HEK293 (cell line): ENCODE results near the gene GBP7.

Experiments
- CTCF ChIA-PET: fragments of 350-600 bp; formaldehyde crosslinking; extraction: SDS; loops from one replicate; lab custom pipeline; 2021; ENCODE audit warnings: antibody characterized with exemption; lab: Yijun Ruan, JAX
- POLR2A ChIA-PET: fragments of 300-600 bp; formaldehyde crosslinking; extraction: SDS; loops from one replicate; lab custom pipeline; 2020; ENCODE audit warnings: antibody characterized with exemption, inconsistent platforms; lab: Yijun Ruan, JAX
- H3K27ac ChIP-seq: fragments of 200-500 bp; sonication (Bioruptor generic); 2 replicates; pipeline ENCODE4 v1.5.1; 2014; ENCODE audit warnings: low read depth, low read length, control low read depth, inconsistent platforms; ENCODE audit errors: extremely low read depth
- H3K36me3 ChIP-seq, 2 experiments: fragments of 200-500 bp in 1 of 2; sonication (Bioruptor generic) in 1 of 2; 1 replicate in 1 of 2; 2 replicates in 1 of 2; pipeline ENCODE4 v1.5.1; 2014 to 2017; ENCODE audit warnings: inconsistent platforms in 2 of 2, low read length in 2 of 2; ENCODE audit not compliant: control insufficient read depth in 2 of 2, insufficient read depth in 1 of 2
- H3K4me1 ChIP-seq: fragments of 200-500 bp; sonication (Bioruptor generic); 2 replicates; pipeline ENCODE4 v1.5.1; 2014; ENCODE audit warnings: mild to moderate bottlenecking, low read length, inconsistent platforms; ENCODE audit not compliant: control insufficient read depth, insufficient read depth
- H3K4me3 ChIP-seq: 2 replicates; pipeline ENCODE4 v1.5.1; 2011; ENCODE audit warnings: low read depth, mild to moderate bottlenecking, control low read depth, low read length, moderate library complexity
- H3K9me3 ChIP-seq: fragments of 200-500 bp; sonication (Bioruptor generic); 2 replicates; pipeline ENCODE4 v1.5.1; 2014; ENCODE audit warnings: low read depth, low read length, inconsistent platforms; ENCODE audit not compliant: control insufficient read depth, insufficient read depth
- BCL11A ChIP-seq: fragments of 450-650 bp; formaldehyde crosslinking; IDR thresholded peaks from 2 replicates; pipeline ENCODE4 v1.5.1; 2016; ENCODE audit warnings: low read depth, missing biosample characterization, missing genetic modification characterization
- KLF7 ChIP-seq: fragments of 450-650 bp; formaldehyde crosslinking; IDR thresholded peaks from 2 replicates; pipeline ENCODE4 v1.5.1; 2016; ENCODE audit warnings: missing biosample characterization, missing genetic modification characterization, borderline replicate concordance
- OVOL3 ChIP-seq: fragments of 450-650 bp; formaldehyde crosslinking; IDR thresholded peaks from 2 replicates; pipeline ENCODE4 v1.5.1; 2016; ENCODE audit warnings: missing biosample characterization, missing genetic modification characterization
- SCRT2 ChIP-seq: fragments of 450-650 bp; formaldehyde crosslinking; IDR thresholded peaks from 2 replicates; pipeline ENCODE4 v1.5.1; 2016; ENCODE audit warnings: missing biosample characterization, missing genetic modification characterization
- ZBTB1 ChIP-seq: fragments of 450-650 bp; formaldehyde crosslinking; IDR thresholded peaks from 2 replicates; pipeline ENCODE4 v1.5.1; 2016; ENCODE audit warnings: missing biosample characterization, missing genetic modification characterization
- ZFP69B ChIP-seq: fragments of 450-650 bp; formaldehyde crosslinking; IDR thresholded peaks from 2 replicates; pipeline ENCODE4 v1.5.1; 2016; ENCODE audit warnings: missing biosample characterization, missing genetic modification characterization
- ZNF157 ChIP-seq: fragments of 450-650 bp; formaldehyde crosslinking; IDR thresholded peaks from 2 replicates; pipeline ENCODE4 v1.5.1; 2016; ENCODE audit warnings: missing biosample characterization, missing genetic modification characterization
- ZNF19 ChIP-seq: fragments of 450-650 bp; formaldehyde crosslinking; IDR thresholded peaks from 2 replicates; pipeline ENCODE4; 2016; ENCODE audit warnings: missing biosample characterization, missing genetic modification characterization, low read depth
- ZNF266 ChIP-seq: fragments of 450-650 bp; formaldehyde crosslinking; IDR thresholded peaks from 2 replicates; pipeline ENCODE4 v1.5.1; 2016; ENCODE audit warnings: missing biosample characterization, missing genetic modification characterization, low read depth
- ZNF274 ChIP-seq, 2 experiments: fragments of 200-500 bp in 1 of 2; fragments of 450-650 bp in 1 of 2; sonication (Bioruptor generic) in 1 of 2; formaldehyde crosslinking in 1 of 2; IDR thresholded peaks; 2 replicates each; pipeline versions ENCODE4 v1.5.1 to v1.6.1; 2014 to 2016; ENCODE audit warnings: borderline replicate concordance in 1 of 2, inconsistent platforms in 1 of 2, low read length in 1 of 2, missing biosample characterization in 1 of 2, missing genetic modification characterization in 1 of 2
- ZNF302 ChIP-seq: fragments of 450-650 bp; formaldehyde crosslinking; IDR thresholded peaks from 2 replicates; pipeline ENCODE4 v1.5.1; 2016; ENCODE audit warnings: missing biosample characterization, missing genetic modification characterization, low read depth
- ZNF426 ChIP-seq: fragments of 450-650 bp; formaldehyde crosslinking; IDR thresholded peaks from 2 replicates; pipeline ENCODE4 v1.5.1; 2017; ENCODE audit warnings: missing biosample characterization, missing genetic modification characterization, mild to moderate bottlenecking, inconsistent platforms, moderate library complexity
- ZNF548 ChIP-seq: fragments of 450-650 bp; formaldehyde crosslinking; IDR thresholded peaks from 2 replicates; pipeline ENCODE4 v1.5.1; 2016; ENCODE audit warnings: missing biosample characterization, missing genetic modification characterization
- ZNF670 ChIP-seq: fragments of 450-650 bp; formaldehyde crosslinking; IDR thresholded peaks from 2 replicates; pipeline ENCODE4 v1.5.1; 2016; ENCODE audit warnings: missing biosample characterization, missing genetic modification characterization, low read depth
- ZNF76 ChIP-seq: fragments of 450-650 bp; formaldehyde crosslinking; IDR thresholded peaks from 2 replicates; pipeline ENCODE4; 2016; ENCODE audit warnings: low read depth, missing biosample characterization, missing genetic modification characterization, borderline replicate concordance
- ZNF785 ChIP-seq: fragments of 450-650 bp; formaldehyde crosslinking; IDR thresholded peaks from 2 replicates; pipeline ENCODE4 v1.5.1; 2016; ENCODE audit warnings: missing biosample characterization, missing genetic modification characterization
- ZNF791 ChIP-seq: fragments of 450-650 bp; formaldehyde crosslinking; IDR thresholded peaks from 2 replicates; pipeline ENCODE4 v1.5.1; 2016; ENCODE audit warnings: missing biosample characterization, missing genetic modification characterization
- TF ChIP-seq, protein P1 (sequence below): fragments of 450-650 bp; formaldehyde crosslinking; IDR thresholded peaks from 2 replicates; pipeline ENCODE4 v1.5.1; 2017; ENCODE audit warnings: missing biosample characterization, missing genetic modification characterization
- TF ChIP-seq, protein P2 (sequence below): fragments of 450-650 bp; formaldehyde crosslinking; IDR thresholded peaks from 2 replicates; pipeline ENCODE4 v1.5.1; 2016; ENCODE audit warnings: missing biosample characterization, missing genetic modification characterization
- TF ChIP-seq, protein P3 (sequence below): fragments of 450-650 bp; formaldehyde crosslinking; IDR thresholded peaks from 2 replicates; pipeline ENCODE4 v1.5.1; 2016; ENCODE audit warnings: missing biosample characterization, missing genetic modification characterization
- TF ChIP-seq, protein P4 (sequence below): fragments of 450-650 bp; formaldehyde crosslinking; IDR thresholded peaks from 2 replicates; pipeline ENCODE4 v1.5.1; 2016; ENCODE audit warnings: missing biosample characterization, missing genetic modification characterization

The GBP7 gene

DNA sequence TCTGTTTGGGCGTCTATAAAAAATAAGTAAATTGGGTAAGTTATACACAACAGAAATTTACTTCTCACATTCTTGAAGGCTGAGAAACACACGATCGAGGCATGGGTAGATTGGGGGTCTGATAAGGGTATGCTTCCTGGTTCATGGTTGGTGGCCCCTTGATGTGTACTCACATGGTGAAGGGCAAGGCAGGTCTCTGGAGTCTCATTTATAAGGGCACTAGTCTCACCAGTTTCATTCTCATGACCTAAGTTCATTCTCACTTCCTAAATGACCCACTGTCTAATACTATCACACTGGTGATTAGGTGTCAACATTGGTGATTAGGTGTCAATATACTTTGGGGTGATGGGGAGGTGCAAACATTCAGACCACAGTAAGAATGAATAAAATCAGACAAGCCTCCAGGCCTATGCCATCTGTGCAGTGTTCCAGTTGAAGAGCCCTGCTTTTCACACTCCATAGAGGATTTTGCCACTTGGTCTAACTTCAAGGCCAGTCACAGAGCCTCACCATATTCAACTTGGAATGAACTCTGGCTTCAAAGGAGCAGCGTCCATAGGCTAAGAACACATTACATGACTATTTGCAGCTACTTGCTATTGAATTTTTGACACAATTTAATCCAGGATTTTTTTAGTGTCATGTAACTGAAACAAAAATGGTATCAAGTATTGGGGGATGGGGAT lies 25.4 kb upstream of the GBP7 start (continued):
- TF ChIP-seq ZNF670 (tag by site-specific recombination) (no peak), ZBTB1 (tag by site-specific recombination) (no peak), SCRT2 (tag by site-specific recombination) (no peak), ZNF302 (no peak), ZNF791 (tag by site-specific recombination) (no peak), KLF7 (tag by site-specific recombination) (no peak), OVOL3 (no peak)
- TF ChIP-seq, protein P1, sequence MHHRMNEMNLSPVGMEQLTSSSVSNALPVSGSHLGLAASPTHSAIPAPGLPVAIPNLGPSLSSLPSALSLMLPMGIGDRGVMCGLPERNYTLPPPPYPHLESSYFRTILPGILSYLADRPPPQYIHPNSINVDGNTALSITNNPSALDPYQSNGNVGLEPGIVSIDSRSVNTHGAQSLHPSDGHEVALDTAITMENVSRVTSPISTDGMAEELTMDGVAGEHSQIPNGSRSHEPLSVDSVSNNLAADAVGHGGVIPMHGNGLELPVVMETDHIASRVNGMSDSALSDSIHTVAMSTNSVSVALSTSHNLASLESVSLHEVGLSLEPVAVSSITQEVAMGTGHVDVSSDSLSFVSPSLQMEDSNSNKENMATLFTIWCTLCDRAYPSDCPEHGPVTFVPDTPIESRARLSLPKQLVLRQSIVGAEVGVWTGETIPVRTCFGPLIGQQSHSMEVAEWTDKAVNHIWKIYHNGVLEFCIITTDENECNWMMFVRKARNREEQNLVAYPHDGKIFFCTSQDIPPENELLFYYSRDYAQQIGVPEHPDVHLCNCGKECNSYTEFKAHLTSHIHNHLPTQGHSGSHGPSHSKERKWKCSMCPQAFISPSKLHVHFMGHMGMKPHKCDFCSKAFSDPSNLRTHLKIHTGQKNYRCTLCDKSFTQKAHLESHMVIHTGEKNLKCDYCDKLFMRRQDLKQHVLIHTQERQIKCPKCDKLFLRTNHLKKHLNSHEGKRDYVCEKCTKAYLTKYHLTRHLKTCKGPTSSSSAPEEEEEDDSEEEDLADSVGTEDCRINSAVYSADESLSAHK (tag by site-specific recombination): no peak
- TF ChIP-seq, all 188 proteins: peak for 0

DNA sequence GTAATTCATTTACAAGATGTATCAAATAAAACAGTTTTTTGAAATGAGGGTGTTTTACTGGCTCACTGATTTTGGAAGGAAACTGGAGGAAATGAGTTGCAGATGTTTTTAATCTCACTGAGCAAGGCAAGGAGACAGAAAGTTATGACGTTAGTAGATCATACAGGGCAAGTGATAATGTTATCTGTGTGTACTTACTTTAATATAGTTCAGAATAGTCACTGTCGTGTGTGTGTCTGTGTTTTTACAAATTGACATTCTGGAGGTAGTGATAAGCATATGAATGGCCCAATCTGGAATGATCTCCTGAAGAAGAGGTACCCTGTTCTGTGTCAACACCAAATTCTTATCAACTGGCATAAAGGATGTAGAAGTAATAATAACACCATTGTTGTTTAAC lies 24.9 kb upstream of the GBP7 start:
- ChIA-PET POLR2A (no interaction called here), CTCF (no interaction called here)
- no peaks in the 10 kb centered on the region for H3K4me1 ChIP-seq
- TF ChIP-seq ZFP69B (tag by site-specific recombination) (no peak), ZNF76 (tag by site-specific recombination) (no peak), ZNF548 (tag by site-specific recombination) (no peak), ZNF426 (no peak), ZNF19 (tag by site-specific recombination) (no peak), ZNF785 (no peak), ZNF791 (tag by site-specific recombination) (no peak), ZNF670 (tag by site-specific recombination) (no peak), ZNF274 (IDR thresholded peaks at IDR 0.05; ENCODE audit: low read length) (no peak), ZNF274 (tag by site-specific recombination; IDR thresholded peaks at IDR 0.05; ENCODE audit: borderline replicate concordance) (no peak), ZNF157 (tag by site-specific recombination) (no peak), BCL11A (tag by site-specific recombination) (no peak), ZNF266 (tag by site-specific recombination) (no peak)
- TF ChIP-seq, protein P2, sequence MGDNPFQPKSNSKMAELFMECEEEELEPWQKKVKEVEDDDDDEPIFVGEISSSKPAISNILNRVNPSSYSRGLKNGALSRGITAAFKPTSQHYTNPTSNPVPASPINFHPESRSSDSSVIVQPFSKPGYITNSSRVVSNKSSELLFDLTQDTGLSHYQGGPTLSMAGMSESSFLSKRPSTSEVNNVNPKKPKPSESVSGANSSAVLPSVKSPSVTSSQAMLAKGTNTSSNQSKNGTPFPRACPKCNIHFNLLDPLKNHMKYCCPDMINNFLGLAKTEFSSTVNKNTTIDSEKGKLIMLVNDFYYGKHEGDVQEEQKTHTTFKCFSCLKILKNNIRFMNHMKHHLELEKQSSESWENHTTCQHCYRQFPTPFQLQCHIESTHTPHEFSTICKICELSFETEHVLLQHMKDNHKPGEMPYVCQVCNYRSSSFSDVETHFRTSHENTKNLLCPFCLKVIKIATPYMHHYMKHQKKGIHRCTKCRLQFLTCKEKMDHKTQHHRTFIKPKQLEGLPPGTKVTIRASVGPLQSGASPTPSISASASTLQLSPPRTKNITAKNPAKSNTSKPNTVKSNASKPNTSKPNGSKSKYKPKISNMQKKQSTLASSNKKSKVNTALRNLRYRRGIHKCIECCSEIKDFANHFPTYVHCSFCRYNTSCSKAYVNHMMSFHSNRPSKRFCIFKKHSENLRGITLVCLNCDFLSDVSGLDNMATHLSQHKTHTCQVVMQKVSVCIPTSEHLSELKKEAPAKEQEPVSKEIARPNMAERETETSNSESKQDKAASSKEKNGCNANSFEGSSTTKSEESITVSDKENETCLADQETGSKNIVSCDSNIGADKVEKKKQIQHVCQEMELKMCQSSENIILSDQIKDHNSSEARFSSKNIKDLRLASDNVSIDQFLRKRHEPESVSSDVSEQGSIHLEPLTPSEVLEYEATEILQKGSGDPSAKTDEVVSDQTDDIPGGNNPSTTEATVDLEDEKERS (tag by site-specific recombination): no peak
- TF ChIP-seq, protein P3, sequence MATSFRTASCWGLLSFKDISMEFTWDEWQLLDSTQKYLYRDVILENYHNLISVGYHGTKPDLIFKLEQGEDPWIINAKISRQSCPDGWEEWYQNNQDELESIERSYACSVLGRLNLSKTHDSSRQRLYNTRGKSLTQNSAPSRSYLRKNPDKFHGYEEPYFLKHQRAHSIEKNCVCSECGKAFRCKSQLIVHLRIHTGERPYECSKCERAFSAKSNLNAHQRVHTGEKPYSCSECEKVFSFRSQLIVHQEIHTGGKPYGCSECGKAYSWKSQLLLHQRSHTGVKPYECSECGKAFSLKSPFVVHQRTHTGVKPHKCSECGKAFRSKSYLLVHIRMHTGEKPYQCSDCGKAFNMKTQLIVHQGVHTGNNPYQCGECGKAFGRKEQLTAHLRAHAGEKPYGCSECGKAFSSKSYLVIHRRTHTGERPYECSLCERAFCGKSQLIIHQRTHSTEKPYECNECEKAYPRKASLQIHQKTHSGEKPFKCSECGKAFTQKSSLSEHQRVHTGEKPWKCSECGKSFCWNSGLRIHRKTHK (tag by site-specific recombination): no peak
- TF ChIP-seq, protein P4, sequence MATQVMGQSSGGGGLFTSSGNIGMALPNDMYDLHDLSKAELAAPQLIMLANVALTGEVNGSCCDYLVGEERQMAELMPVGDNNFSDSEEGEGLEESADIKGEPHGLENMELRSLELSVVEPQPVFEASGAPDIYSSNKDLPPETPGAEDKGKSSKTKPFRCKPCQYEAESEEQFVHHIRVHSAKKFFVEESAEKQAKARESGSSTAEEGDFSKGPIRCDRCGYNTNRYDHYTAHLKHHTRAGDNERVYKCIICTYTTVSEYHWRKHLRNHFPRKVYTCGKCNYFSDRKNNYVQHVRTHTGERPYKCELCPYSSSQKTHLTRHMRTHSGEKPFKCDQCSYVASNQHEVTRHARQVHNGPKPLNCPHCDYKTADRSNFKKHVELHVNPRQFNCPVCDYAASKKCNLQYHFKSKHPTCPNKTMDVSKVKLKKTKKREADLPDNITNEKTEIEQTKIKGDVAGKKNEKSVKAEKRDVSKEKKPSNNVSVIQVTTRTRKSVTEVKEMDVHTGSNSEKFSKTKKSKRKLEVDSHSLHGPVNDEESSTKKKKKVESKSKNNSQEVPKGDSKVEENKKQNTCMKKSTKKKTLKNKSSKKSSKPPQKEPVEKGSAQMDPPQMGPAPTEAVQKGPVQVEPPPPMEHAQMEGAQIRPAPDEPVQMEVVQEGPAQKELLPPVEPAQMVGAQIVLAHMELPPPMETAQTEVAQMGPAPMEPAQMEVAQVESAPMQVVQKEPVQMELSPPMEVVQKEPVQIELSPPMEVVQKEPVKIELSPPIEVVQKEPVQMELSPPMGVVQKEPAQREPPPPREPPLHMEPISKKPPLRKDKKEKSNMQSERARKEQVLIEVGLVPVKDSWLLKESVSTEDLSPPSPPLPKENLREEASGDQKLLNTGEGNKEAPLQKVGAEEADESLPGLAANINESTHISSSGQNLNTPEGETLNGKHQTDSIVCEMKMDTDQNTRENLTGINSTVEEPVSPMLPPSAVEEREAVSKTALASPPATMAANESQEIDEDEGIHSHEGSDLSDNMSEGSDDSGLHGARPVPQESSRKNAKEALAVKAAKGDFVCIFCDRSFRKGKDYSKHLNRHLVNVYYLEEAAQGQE (tag by site-specific recombination): no peak
- H3K36me3 ChIP-seq: no peaks in the 10 kb centered on the region
- no peak overlapping the region for H3K4me3 ChIP-seq
- H3K27ac ChIP-seq: no peak overlapping the region
- H3K9me3 ChIP-seq: no peaks in the 10 kb centered on the region
